Tibial artery (tissue), 4 donors: ENCODE results near the gene ACTC1.

Experiments used
- DNase-seq, 2 donors: peaks; one replicate each; pipeline ENCODE4 v3.0.0-alpha.2; 2019
- H3K27ac ChIP-seq, 2 donors: fragments of 200-600 bp; sonication (generic) in 1 of 2; 1 replicate in 1 of 2; 2 replicates in 1 of 2; pipeline ENCODE4 v1.5.1; 2018 to 2019; ENCODE audit warnings: mild to moderate bottlenecking in 1 of 2
- H3K27me3 ChIP-seq, 2 donors: fragments of 200-600 bp; sonication (generic) in 1 of 2; one replicate each; pipeline versions ENCODE4 v1.5.1 to v1.6.0; 2016 to 2019
- H3K36me3 ChIP-seq, 3 donors: fragments of 200-600 bp; sonication (generic) in 2 of 3; one replicate each; pipeline ENCODE4 v1.5.1; 2016 to 2019; ENCODE audit warnings: mild to moderate bottlenecking in 2 of 3
- H3K4me1 ChIP-seq, 4 donors: fragments of 200-600 bp; sonication (generic) in 2 of 4; 1 replicate in 3 of 4; 2 replicates in 1 of 4; pipeline ENCODE4 v1.5.1; 2016 to 2019
- H3K4me3 ChIP-seq, 2 donors: fragments of 200-600 bp; sonication (generic) in 1 of 2; 1 replicate in 1 of 2; 2 replicates in 1 of 2; pipeline ENCODE4 v1.5.1; 2018 to 2019; ENCODE audit warnings: mild to moderate bottlenecking in 2 of 2
- H3K9me3 ChIP-seq, 3 donors: fragments of 200-600 bp; sonication (generic) in 1 of 3; one replicate each; pipeline ENCODE4 v1.5.1; 2016 to 2019
- CTCF ChIP-seq, 2 experiments: fragments of 200-600 bp in 1 of 2; fragments of 450-650 bp in 1 of 2; IDR thresholded peaks; one replicate each; pipeline ENCODE4 v1.5.1; 2017 to 2019; ENCODE audit warnings: antibody characterized with exemption in 2 of 2, mild to moderate bottlenecking in 1 of 2, moderate library complexity in 1 of 2
- intact Hi-C: fragments of 100-400 bp; cut with DNase I; formaldehyde crosslinking; loops from one replicate; pipeline ENCODE4 v1.15.0; 2023; ENCODE audit warnings: low total_unique reads

The ACTC1 gene

DNA sequence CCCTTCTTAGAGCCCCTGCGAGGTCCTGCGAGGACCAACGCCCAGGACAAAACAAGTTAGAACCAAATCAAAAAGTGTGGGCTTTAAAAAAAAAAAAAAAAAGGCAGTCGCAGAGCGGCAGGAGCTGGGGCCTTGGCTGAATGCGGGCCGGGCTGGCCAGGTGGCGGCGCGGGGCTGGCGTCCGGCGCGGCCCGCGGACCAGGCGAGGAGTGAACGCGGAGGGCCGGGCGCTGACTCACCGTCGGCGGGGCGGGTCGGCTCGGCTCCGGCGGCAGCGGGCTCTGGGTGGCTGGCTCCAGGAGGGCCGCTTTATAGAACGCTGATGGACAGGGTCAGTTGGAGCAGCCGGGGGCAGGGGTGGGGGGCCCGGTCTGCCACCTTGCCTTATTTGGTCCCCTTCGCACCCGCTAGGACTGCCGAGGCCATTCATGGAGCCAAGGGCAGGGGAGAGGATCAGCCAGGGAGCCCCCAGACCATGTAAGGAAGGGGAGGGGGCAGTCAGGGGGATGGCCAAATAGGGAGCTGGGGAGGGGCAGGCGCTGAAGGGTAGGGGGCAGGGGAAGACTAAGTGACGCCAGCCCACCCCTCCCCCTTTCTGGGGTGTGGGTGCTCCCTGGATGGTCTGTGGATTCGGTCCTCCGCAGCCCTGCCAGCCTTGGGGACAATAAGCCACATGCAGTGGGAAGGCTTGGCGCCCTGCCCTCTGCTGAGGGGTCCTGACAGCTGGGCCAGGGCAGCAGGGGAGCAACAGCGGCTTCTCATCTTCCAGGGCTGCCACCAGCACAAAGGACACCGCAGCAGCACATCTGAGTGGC is at the start of gene ACTC1:
TSS of gene ACTC1 (minus strand) at position 283 of the 815 bp plus-strand sequence. CDS start 741 bp downstream, outside the sequence.
- no peak for TF ChIP-seq CTCF (IDR thresholded peaks at IDR 0.05)
- intact Hi-C loops: loop anchor here (2.0 to 10.0 kb wide), 2 partner anchors 59 to 73 kb away; no protein-coding TSS in a partner anchor
- H3K4me1 ChIP-seq: peaks cover 0 to 74% (median 36%) of the 10 kb centered on the region in 4 donors
- peak within 1 kb of the TSS; percentile 73 to 77 for H3K27ac ChIP-seq
- peak; percentile 32 to 87 for DNase-seq
- H3K9me3 ChIP-seq: no peaks in the 10 kb centered on the region
- H3K36me3 ChIP-seq: peaks cover 0 to 11% (median 0%) of the 10 kb centered on the region in 3 donors
- H3K27me3 ChIP-seq: no peaks in the 10 kb centered on the region
- peak within 1 kb of the TSS; percentile 42 to 48 for H3K4me3 ChIP-seq

DNA sequence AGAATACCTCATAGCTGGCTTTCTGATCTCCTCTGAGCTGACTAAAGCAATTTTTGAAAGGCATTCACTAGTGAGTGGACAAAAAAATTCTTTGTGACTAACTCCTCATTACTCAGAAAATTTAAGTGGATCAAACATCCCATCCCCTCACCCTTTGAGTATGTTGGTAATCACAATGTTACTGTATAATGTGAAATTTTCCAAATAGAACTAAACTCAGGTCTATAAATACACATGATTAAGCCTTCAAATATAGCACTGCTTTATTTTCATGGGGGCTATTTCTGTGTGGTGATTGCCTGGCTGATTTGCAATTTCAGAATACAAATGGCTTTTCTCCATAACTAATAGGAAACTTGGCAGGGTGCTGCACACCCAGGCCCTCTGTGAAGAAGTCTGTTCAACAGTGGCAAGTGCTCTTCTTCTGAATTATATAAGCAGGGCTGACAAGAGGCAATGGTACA is 45.9 kb upstream of the ACTC1 start:
- peak overlapping the region in 1 of 2 donors; percentile 1 for H3K27ac ChIP-seq
- intact Hi-C loops: no loop called here
- no peaks in the 10 kb centered on the region for H3K9me3 ChIP-seq
- DNase-seq: no peak
- peaks cover 0 to 29% (median 8%) of the 10 kb centered on the region in 4 donors for H3K4me1 ChIP-seq
- H3K27me3 ChIP-seq: no peaks in the 10 kb centered on the region
- no peaks in the 10 kb centered on the region for H3K36me3 ChIP-seq
- no peak for TF ChIP-seq CTCF (IDR thresholded peaks at IDR 0.05)
- H3K4me3 ChIP-seq: no peak overlapping the region

DNA sequence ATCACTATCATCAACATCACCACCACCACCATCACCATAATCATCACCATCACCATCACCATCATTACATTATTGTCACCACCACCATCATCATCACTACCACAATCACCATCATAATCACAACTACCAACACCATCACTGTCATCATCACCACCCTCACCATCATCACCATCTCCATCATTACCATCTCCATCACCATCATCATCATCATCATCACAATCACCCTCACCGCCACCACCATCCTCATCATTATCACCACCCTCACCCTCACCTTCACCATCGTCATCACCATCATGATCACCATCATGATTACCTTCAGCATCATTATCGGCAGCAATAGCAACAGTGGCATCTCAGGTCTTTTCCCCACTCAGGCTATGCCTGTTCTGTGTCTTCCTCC is 42.9 kb upstream of the ACTC1 start:
- Histone ChIP-seq H3K27ac (no peak overlapping the region), H3K27me3 (no peaks in the 10 kb centered on the region), H3K36me3 (no peaks in the 10 kb centered on the region), H3K4me3 (no peak overlapping the region), H3K4me1 (peaks cover 0 to 29% (median 8%) of the 10 kb centered on the region in 4 donors), H3K9me3 (no peaks in the 10 kb centered on the region)
- DNase-seq: no peak
- no peak for TF ChIP-seq CTCF (IDR thresholded peaks at IDR 0.05)
- intact Hi-C loops: no loop called here

DNA sequence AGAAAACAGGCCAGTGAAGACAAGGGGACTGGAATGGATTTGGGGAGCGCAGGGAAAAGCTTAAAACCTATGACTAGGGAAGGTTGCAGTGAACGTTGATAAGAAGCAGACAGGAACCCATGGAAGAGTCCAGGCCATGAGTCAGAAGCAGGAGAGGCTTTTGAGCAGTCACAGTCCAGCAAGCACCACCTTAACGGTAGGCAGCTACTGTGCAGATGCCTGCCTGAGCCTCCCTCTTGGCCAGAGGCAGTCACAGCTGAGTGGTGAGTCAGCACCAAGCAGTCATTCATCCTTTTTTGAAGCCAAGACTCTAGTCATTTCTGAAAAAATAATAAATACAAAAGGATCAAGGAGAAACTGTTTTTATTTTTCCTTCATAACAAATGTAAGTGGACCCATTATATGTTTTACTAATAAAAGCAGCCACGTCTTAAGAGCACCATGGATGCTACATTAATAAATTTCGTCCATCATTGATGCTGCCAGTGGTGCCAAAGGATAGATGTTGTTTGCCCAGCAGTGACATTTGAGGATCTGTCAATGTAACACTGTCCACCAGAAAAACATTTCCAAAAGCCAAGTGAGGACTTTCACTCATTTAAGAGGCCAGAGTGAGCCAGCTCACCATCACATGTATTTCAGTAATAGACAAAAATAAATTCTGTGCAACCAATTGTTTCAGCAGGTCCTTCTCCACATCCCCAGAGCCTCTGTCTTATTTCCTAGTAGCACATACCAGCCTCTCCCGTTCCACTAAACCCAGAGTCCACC is 42.1 kb upstream of the ACTC1 start:
- intact Hi-C loops: no loop called here
- peaks cover 0 to 29% (median 8%) of the 10 kb centered on the region in 4 donors for H3K4me1 ChIP-seq
- H3K9me3 ChIP-seq: no peaks in the 10 kb centered on the region
- no peak overlapping the region for H3K4me3 ChIP-seq
- DNase-seq: peak in 1 of 2 donors; percentile 67
- no peak overlapping the region for H3K27ac ChIP-seq
- no peaks in the 10 kb centered on the region for H3K27me3 ChIP-seq
- TF ChIP-seq CTCF (IDR thresholded peaks at IDR 0.05): no peak
- no peaks in the 10 kb centered on the region for H3K36me3 ChIP-seq

GRCh38 chr15:34828145-34828911 is 33.0 kb upstream of the ACTC1 start:
- DNase-seq: no peak
- TF ChIP-seq CTCF (IDR thresholded peaks at IDR 0.05): no peak
- intact Hi-C loops: no loop called here
- Histone ChIP-seq H3K4me1 (peaks cover 0 to 3% (median 0%) of the 10 kb centered on the region in 4 donors), H3K27ac (no peak overlapping the region), H3K36me3 (no peaks in the 10 kb centered on the region), H3K4me3 (no peak overlapping the region), H3K9me3 (no peaks in the 10 kb centered on the region), H3K27me3 (no peaks in the 10 kb centered on the region)
